AG09319 (cell line): Measurements from ENCODE around the gene DIP2A.

Experiments
- DNase-seq: peaks from one replicate; pipeline ENCODE4 v3.0.0-alpha.2; 2010; ENCODE audit warnings: low read depth; ENCODE audit errors: extremely low read depth
- TF ChIP-seq, protein P1 (sequence below): IDR thresholded peaks from 2 replicates; pipeline ENCODE4 v1.5.1; 2011; ENCODE audit warnings: low read depth, mild to moderate bottlenecking, inconsistent platforms, low read length, moderate library complexity

Gene DIP2A

DNA sequence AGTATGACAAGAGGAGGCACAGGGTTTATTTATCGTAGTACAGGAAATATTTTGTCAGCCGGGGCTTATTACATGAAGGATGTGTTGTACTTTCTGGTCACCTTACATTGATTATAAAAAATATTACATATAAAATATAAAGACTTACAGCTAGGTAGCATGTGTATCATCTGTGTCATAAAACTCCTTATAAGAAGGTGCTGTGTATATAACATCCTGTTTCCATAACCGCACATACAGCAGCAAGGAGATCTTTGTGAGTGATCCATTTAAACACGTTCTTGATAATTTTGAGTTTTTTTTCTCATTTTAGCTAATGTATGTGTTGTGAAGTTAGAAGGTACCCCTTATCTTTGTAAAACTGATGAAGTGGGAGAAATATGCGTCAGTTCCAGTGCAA, 86.1 kb downstream of the DIP2A start:
- no peak for DNase-seq
- TF ChIP-seq, protein P1, sequence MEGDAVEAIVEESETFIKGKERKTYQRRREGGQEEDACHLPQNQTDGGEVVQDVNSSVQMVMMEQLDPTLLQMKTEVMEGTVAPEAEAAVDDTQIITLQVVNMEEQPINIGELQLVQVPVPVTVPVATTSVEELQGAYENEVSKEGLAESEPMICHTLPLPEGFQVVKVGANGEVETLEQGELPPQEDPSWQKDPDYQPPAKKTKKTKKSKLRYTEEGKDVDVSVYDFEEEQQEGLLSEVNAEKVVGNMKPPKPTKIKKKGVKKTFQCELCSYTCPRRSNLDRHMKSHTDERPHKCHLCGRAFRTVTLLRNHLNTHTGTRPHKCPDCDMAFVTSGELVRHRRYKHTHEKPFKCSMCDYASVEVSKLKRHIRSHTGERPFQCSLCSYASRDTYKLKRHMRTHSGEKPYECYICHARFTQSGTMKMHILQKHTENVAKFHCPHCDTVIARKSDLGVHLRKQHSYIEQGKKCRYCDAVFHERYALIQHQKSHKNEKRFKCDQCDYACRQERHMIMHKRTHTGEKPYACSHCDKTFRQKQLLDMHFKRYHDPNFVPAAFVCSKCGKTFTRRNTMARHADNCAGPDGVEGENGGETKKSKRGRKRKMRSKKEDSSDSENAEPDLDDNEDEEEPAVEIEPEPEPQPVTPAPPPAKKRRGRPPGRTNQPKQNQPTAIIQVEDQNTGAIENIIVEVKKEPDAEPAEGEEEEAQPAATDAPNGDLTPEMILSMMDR = no peak

DNA sequence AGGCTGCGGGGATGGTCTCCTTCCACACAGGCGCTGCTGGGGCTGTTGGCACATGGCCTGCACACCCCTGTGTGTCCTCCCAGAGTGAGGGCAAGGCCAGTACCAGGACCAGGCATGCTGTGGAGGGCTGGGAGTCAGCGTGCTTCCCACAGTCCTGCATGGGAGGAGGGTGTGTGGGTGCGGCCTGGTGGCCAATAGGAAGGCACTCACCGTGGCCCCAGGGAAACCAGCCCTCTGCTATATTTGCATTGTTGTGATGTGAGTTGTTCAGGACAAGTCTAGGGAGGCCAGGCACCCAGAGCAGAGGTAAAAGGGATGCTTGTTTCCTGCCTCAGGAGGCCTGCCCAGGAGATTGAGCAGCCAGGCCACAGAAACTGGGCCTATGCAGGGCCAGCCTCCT, 86.7 kb downstream of the DIP2A start:
- no peak for DNase-seq

DNA sequence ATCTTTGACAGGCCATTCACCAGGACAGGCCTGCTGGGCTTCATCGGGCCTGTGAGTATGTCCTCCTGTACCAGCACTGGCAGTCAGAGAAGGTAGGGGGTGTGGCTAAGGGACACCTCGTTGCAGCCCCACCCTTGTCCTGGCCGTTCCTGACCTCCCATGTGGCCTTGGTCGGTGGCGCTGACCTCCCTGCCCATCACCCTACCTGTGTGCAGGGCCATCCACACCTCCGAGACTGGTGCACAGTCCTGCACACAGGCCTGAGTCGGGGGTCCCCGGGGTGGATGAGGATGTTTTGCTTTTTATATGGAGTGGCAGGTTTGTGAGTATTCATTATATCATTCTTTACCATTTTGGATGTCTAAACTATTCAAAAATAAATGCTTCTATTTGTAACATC, 87.2 kb downstream of the DIP2A start:
- TF ChIP-seq, protein P1 = no peak
- DNase-seq = no peak

More for the DNA sequence above, 86.7 kb downstream of the DIP2A start:
- TF ChIP-seq, protein P1 = no peak

DNA sequence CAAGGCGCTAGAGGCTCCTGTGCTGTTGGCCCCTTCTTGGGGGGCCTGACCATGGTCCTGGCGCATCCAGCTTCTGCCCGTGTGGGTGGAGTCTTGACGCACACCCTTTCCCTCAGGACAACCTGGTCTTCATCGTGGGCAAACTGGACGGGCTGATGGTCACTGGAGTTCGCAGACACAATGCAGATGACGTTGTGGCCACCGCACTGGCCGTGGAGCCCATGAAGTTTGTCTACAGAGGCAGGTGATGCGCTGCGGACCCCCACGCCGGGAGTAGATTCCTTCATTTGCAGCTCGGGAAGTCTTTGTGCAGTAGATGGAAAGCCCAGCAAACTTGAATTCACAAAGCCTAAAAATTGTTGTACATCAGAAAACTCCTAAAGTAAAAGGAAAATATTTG, 88.1 kb downstream of the DIP2A start:
- TF ChIP-seq, protein P1 = no peak
- DNase-seq = no peak

DNA sequence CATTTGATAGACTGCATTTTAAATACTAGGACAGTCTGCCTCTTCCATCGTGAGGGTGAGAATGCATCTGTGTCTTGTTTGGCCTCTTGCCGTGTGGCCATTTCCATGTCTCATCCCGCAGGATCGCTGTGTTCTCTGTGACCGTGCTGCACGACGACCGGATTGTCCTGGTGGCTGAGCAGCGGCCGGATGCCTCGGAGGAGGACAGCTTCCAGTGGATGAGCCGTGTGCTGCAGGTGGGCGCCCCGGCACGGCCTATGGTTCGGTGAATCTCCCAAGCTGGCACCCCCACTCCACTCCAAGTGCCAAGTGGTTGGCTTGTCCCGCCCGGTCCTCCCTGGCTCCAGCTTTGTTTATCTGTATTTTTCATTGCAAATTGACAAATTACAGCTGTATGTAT, 91.0 kb downstream of the DIP2A start:
- TF ChIP-seq, protein P1 = no peak

DNA sequence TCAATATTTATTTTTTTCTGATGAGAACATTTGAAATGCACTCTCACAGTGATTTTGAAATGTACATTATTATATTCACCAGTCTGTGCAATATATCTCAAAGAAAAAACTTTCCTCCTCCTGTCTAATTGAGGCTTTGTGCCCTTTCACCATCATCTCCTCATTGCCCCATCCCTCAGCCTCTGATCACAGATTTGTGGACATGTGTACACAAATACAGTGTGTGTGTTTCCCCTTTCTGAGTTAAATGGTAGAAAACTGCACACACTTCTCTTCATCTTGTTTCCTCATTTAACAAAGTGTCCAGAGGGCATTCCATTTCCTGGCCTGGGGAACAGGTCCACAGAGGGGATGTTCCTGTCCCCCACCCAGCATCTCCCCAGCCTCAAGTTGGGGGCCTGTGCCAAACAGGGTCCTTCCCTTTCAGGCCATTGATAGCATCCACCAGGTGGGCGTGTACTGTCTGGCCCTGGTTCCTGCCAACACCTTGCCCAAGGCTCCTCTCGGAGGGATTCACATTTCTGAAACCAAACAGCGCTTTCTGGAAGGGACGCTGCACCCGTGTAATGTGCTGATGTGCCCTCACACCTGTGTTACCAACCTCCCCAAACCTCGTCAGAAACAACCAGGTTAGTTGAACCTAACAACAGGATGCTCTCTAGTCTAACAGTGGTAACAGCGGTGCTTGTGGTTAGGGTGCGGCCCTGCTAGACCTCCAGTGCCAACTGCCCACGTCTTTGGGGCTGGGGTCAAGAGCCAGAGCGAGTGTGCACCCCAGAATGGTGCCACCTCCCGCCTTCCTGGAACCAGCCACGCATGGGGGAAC, 91.6 kb downstream of the DIP2A start:
- no peak for DNase-seq
- TF ChIP-seq, protein P1 = no peak

More for the DNA sequence above, 91.0 kb downstream of the DIP2A start:
- no peak for DNase-seq

DNA sequence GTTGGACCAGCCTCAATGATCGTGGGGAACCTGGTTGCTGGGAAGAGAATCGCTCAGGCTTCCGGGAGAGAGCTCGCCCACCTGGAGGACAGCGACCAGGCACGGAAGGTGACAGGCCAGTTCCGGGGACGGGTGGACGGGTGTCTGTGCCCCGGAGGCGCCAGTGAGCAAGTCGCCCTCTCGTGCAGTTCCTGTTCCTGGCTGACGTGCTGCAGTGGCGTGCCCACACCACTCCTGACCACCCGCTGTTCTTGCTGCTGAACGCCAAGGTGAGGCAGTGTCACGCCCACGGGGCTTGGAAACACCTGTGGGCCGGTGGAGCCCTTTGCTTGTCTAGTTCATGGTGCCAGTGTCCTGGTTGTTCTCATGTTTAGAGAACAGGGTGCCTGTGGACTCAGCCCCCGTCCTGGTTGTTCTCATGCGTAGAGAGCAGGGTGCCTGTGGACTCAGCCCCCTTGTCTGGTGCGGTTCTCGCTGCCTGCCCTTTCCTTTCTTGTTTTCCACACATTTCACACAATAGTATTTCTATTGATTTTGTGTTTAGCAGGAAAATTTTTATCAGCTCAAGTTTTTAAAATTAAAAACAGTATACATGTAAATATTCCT, 93.0 kb downstream of the DIP2A start:
- TF ChIP-seq, protein P1 = no peak
- DNase-seq = no peak
